Measurements from ENCODE around the gene OR10D3. TPM values are rescaled to one million over a fixed set of nuclear protein-coding genes. Genes with fewer than 3 reads are reported as not detected.
A peak's percentile ranks its signal among the peaks of the same experiment; 100 is the strongest.
"Not testable (repeated sequence)": the region's sequence is repeated elsewhere in the genome, so short reads cannot be mapped to it uniquely, and the experiment has no call there.

Gene OR10D3
- total RNA-seq, 1 donor from 2014 or later, result not detected

- no peak for TF ChIP-seq CTCF (IDR thresholded peaks at IDR 0.05; ENCODE audit: insufficient read depth, low read length, severe bottlenecking)
- Histone ChIP-seq H3K4me3 (ENCODE audit: low read depth, low read length) (no peak overlapping the region), H3K36me3 (ENCODE audit: control insufficient read depth, insufficient read depth, low read length) (no peaks in the 10 kb centered on the region), H3K27me3 (ENCODE audit: control insufficient read depth, insufficient read depth, low read length) (no peaks in the 10 kb centered on the region)
- FAIRE-seq (no peak), DNase-seq (ENCODE audit: low read depth) (no peak)
These were observed 23.7 kb upstream of the OR10D3 start for GRCh38 chr11:124159481-124159880.

- no peaks in the 10 kb centered on the region for H3K27me3 ChIP-seq (ENCODE audit: control insufficient read depth, insufficient read depth, low read length)
- FAIRE-seq (no peak), DNase-seq (ENCODE audit: low read depth) (no peak)
- H3K4me3 ChIP-seq (ENCODE audit: low read depth, low read length), result no peak overlapping the region
- no peak for TF ChIP-seq CTCF (IDR thresholded peaks at IDR 0.05; ENCODE audit: insufficient read depth, low read length, severe bottlenecking)
- H3K36me3 ChIP-seq (ENCODE audit: control insufficient read depth, insufficient read depth, low read length), result no peaks in the 10 kb centered on the region
These were observed 22.2 kb upstream of the OR10D3 start for GRCh38 chr11:124160986-124161385.

- TF ChIP-seq CTCF (IDR thresholded peaks at IDR 0.05; ENCODE audit: insufficient read depth, low read length, severe bottlenecking), result no peak
- Histone ChIP-seq H3K36me3 (ENCODE audit: control insufficient read depth, insufficient read depth, low read length) (no peaks in the 10 kb centered on the region), H3K27me3 (ENCODE audit: control insufficient read depth, insufficient read depth, low read length) (no peaks in the 10 kb centered on the region), H3K4me3 (ENCODE audit: low read depth, low read length) (no peak overlapping the region)
- DNase-seq (ENCODE audit: low read depth) (no peak), FAIRE-seq (peak; percentile 47)
These were observed 15.3 kb upstream of the OR10D3 start for GRCh38 chr11:124167826-124168231.

GRCh38 chr11:124168796-124169195 lies 14.3 kb upstream of the OR10D3 start:
- Histone ChIP-seq H3K27me3 (ENCODE audit: control insufficient read depth, insufficient read depth, low read length) (no peaks in the 10 kb centered on the region), H3K36me3 (ENCODE audit: control insufficient read depth, insufficient read depth, low read length) (no peaks in the 10 kb centered on the region), H3K4me3 (ENCODE audit: low read depth, low read length) (no peak overlapping the region)
- DNase-seq (ENCODE audit: low read depth), result peak; percentile 8
- FAIRE-seq, result no peak
- no peak for TF ChIP-seq CTCF (IDR thresholded peaks at IDR 0.05; ENCODE audit: insufficient read depth, low read length, severe bottlenecking)

- FAIRE-seq; H3K4me3 ChIP-seq (ENCODE audit: low read depth, low read length); DNase-seq (ENCODE audit: low read depth); H3K27me3 ChIP-seq (ENCODE audit: control insufficient read depth, insufficient read depth, low read length); H3K36me3 ChIP-seq (ENCODE audit: control insufficient read depth, insufficient read depth, low read length): not testable (repeated sequence)
These were observed 12.8 kb upstream of the OR10D3 start for GRCh38 chr11:124170315-124170714.

- H3K36me3 ChIP-seq (ENCODE audit: control insufficient read depth, insufficient read depth, low read length), result no peaks in the 10 kb centered on the region
- H3K4me3 ChIP-seq (ENCODE audit: low read depth, low read length), result no peak overlapping the region
- FAIRE-seq, result no peak
- DNase-seq (ENCODE audit: low read depth), result no peak
- TF ChIP-seq CTCF (IDR thresholded peaks at IDR 0.05; ENCODE audit: insufficient read depth, low read length, severe bottlenecking), result no peak
- no peaks in the 10 kb centered on the region for H3K27me3 ChIP-seq (ENCODE audit: control insufficient read depth, insufficient read depth, low read length)
These were observed 12.2 kb upstream of the OR10D3 start for GRCh38 chr11:124170801-124171586.

Measured in bronchial epithelial cell (primary cell).